Measurements from ENCODE around the gene TMEM107. TPM values are rescaled to one million over a fixed set of nuclear protein-coding genes. Genes with fewer than 3 reads are reported as not detected.

The TMEM107 gene
- total RNA-seq, 1 experiment from 2014 or later: 62.4 TPM

DNA sequence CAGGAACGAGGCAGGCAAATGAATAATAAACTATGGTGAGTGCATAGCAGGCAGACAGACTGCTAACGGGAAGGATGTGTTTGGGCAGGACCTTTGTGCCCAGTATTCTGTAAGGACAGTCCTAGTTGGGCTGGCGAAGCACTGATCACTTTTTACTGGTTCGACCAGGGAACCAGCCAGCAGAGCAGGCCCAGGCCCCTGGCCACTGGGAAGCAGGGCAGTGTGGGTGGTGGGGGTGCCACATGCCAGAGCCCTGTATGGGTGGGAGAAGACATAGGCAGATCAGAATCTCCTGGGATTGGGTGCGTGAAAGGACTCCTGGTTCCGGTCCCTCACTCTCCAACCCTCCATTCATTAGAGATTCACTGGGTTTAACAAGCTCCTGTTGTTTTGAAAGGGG lies 9.4 kb downstream of the TMEM107 start:
- no peak for DNase-seq (ENCODE audit: low read depth)
- in situ Hi-C loops (cut with HindIII; ENCODE audit: low pct_unique_long_range_greater_than_20kb, low sequenced_read_pairs): no loop called here

DNA sequence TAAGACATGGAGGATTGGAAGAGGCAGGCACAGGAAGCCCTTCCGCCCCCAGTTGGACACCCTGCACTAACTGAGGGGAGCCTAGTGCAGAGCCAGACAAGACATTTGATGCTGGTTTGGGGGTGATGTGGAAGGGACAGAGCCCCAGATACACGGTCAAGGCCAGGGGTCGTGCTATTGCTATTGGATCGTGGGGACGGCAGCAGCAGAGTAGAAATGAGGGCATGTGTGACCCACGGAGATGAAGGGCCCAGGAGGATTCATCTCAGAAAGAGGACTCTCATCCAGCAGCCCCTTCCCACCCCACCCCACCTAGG lies 11.4 kb downstream of the TMEM107 start:
- in situ Hi-C loops (cut with HindIII; ENCODE audit: low pct_unique_long_range_greater_than_20kb, low sequenced_read_pairs): no loop called here
- no peak for DNase-seq (ENCODE audit: low read depth)

DNA sequence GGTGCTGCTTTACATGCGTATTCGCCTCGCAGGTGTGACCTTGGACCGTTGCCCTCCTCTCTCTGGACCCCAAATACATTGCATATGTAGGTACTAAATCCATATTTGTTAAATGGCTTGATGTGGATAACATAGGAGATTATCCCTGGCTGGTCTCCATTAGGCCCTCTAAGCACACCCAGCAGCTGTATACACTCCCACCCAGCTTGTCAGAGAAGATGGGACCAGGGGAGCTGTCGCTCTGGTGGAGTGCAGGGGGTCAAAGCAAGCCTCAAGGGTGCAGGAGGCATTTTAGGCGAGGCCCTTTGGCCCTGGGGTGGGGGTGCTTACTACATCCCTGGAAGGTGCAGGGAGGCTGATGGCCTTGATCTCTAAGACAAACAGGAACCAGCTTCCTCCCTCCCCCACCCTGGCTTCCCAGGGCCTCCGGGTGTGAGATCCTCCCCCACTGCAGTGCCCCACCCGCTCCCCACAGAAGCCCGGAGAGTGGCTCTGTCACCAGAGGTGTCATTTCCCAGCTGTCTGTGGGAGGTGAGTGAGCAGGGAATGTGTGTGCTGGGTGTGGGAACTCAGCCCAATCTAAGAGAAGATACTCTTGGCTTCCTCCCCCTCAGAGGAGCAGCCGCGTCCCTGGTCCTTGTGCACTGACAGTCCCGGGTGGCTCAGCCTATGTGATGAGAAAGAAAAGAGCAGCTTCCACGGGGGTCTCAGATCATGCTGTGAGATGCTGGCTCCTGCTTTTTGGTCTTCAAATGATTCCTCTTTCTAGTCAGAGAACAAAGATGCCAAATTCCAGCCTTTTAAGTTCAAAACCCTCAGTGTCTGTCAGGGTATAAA lies 12.0 kb downstream of the TMEM107 start:
- in situ Hi-C loops (cut with HindIII; ENCODE audit: low pct_unique_long_range_greater_than_20kb, low sequenced_read_pairs): no loop called here

DNA sequence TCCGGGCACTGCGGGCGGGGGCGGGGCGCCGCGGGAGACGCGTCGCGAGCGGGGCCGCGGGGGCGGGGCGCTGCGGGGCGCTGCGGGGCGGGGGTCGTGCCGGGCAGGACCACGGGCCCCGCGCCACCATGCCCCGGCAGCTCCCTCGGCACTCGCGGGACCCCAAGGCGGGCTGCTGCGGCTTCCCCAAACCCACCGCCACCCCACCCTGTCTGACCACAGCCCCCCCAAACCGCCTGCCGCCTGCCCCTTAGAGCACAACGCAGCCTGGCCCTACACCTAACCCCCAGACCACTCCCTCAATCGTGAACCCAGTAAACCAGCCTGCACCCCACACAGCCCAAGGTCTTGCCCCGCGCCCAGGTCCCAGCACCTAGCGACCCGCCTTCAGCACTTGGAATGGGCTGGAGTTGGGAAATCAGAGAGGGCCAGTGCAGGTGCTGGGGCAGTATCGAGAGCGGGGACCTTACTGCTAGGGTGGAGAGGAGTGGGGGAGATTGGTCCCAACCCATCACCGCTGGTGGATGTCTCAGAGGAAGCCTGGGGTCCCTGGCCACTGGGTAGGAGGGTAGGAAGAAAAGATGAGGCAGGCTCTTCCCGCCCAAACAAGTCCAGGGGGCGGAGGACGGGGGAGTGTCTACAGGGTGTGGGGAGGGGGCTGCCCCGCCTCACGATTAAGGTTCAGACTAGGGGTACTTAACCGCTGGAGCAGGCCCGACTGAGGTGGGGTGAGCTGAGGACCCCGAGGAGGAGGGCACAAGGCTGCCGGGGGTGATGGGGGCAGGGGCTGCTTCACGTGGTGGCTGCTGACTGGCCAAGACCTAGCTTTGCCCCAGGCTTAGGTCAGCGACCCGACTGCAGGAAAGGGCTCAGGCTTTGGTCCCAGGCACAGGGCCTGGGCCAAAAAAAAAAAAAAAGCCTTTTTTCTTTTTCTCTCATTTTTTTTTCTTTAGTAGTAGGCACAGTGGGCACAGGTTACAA lies 12.9 kb downstream of the TMEM107 start:
- in situ Hi-C loops (cut with HindIII; ENCODE audit: low pct_unique_long_range_greater_than_20kb, low sequenced_read_pairs): no loop called here
- no peak for DNase-seq (ENCODE audit: low read depth)

More for the DNA sequence above, 12.0 kb downstream of the TMEM107 start:
- DNase-seq (ENCODE audit: low read depth): peak; percentile 44

DNA sequence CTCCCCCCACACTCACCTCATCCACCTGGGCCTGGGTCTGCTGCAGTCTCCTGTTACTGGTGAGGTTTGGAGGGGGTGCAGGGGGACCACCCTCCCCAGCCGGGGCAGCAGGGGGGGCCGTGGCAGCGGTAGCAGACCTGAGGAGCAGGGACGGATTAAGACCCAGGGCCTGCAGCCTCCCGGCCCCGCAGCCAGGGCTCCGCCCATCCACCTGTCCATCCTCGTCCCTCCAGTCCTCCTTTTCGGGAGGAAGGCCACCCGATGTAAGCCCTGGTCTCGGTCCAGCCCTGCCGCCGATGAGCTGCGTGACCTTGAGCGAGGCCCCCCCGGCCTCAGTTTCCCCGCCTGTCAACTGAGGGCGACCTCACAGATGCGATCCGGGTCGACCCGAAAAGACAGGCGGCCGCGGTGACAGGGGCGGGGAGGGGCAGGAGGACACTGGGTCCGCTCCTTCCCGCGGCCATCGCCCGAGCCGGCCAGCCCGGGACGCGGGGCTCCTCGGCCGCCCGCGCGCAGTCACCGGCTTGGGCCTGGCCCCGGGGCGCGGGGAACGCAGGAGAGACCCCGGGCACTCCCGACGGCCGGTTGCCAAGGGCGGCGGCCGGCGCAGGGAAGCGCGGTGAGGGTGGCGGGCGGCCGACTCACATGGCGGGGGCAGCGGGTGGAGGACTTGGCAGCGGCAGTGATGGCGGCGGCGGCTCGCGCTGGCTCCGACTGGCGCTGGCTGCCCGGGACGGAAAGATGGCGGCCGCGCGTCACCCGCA lies 13.8 kb downstream of the TMEM107 start, which contains the start of gene VAMP2:
Gene VAMP2 (minus strand): TSS at position 716 of the 764 bp plus-strand sequence. CDS start 69 bp downstream, at position 647.
- in situ Hi-C loops (cut with HindIII; ENCODE audit: low pct_unique_long_range_greater_than_20kb, low sequenced_read_pairs): no loop called here
- DNase-seq (ENCODE audit: low read depth): no peak

DNA sequence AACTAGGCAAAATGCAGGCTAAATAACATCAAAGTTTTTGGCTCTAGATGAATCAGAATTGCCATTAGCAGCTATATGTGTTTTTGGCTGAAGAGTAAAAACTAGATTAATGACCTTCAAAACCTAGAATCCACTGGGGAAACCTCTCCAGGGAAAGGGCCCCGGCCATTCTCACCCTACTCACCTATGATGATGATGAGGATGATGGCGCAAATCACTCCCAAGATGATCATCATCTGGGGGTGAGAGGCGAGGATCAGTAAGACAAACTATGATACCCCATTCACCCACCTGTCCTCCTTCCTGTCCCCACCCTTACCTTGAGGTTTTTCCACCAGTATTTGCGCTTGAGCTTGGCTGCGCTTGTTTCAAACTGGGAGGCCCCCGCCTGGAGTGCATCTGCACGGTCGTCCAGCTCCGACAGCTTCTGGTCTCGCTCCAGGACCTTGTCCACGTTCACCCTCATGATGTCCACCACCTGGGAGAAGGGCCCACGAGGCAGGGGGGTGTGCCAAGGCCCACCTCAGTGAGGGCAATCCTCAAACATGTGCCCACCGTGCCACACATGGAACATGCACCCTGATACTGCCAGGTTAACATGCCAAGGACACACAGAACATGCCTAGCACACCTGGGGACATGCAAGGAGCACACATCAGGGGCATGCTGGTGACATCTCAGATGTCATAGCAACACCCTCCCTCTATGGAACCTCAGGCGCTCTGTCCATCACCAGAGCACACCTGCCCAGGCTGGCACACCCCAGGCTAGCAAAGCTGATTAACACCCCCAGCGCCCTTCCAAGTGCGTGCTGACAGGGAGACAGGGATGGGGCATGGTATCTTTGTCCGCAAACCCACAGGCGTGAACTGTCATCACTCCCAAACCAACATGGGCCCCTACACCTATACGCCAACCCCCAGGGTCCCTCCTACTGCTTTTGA lies 14.6 kb downstream of the TMEM107 start:
- in situ Hi-C loops (cut with HindIII; ENCODE audit: low pct_unique_long_range_greater_than_20kb, low sequenced_read_pairs): no loop called here
- DNase-seq (ENCODE audit: low read depth): no peak

DNA sequence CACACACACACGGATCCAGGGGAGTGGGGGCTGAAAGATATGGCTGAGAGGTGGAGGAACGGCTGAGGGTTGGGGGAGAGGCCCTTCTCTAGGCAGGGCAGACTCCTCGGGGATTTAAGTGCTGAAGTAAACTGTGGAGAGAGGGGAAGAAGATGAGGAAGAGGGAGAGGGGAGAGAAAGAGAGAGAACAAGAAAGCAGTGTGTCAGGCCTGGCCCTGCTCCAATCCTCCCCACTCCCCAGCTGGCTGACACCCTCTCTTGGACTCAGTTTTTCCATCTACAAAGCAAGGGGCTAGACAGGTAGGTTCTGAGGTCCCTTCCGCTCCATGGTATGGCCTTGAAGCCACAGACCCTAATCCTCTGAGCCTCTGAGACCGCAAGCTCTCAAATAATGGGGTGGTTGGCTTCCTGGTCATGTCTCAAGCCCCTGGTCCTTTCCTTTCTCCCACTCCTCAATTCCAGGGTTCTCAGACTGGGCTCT lies 15.4 kb downstream of the TMEM107 start:
- no peak for DNase-seq (ENCODE audit: low read depth)
- in situ Hi-C loops (cut with HindIII; ENCODE audit: low pct_unique_long_range_greater_than_20kb, low sequenced_read_pairs): no loop called here

DNA sequence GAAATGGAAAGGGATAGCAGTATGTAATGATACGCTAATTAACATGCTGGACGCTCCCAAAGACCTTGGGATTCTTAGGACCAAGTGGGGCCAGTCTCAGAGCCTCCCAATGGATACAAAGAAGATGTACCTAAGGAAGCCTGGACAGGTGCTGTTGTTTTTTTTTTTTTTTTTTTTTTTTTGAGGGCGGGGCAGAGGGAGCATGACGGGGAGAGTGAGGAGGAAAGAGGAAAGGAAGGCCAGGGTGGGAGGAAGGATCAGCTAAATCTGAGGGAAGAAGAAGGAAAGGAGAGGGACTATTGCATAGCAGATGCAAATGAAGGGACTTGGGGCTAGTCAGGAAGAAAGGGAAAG lies 16.0 kb downstream of the TMEM107 start:
- DNase-seq (ENCODE audit: low read depth): no peak
- in situ Hi-C loops (cut with HindIII; ENCODE audit: low pct_unique_long_range_greater_than_20kb, low sequenced_read_pairs): no loop called here

DNA sequence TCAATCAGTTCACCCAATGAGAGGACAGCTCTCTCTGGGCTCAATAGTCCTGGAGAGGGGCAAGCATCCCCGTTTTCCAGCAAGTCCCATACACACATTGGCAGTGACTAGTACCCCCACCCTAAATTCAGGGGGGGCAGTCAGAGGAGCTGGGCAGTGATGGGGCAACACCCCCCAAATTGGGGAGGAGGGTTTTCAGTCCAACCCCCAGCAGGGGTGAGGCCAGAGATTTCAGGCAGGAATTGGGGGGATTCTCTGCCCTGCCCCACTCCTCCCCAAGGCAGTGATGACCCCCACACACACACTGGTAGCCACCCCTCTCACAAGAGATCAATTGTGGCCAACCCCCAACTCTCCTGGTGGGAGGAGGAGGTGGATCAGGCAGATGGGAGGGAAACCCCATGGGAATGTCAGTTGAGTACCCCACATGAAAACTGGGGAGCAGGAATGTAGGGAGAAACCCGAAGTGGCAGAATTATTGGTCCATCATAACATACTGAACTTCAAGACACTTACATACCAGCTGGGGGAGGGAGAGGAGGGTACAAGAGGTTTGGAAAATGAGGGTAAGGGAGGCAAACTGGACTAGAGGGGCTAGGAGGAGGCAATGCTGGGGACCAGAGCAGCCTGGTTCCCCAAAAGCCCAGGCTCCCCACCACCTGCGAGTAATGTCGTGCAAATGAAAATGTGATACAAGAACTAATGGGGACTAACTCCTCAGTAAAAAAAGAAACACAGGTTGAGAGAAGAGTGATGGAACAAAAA lies 16.5 kb downstream of the TMEM107 start:
- in situ Hi-C loops (cut with HindIII; ENCODE audit: low pct_unique_long_range_greater_than_20kb, low sequenced_read_pairs): no loop called here
- DNase-seq (ENCODE audit: low read depth): no peak

DNA sequence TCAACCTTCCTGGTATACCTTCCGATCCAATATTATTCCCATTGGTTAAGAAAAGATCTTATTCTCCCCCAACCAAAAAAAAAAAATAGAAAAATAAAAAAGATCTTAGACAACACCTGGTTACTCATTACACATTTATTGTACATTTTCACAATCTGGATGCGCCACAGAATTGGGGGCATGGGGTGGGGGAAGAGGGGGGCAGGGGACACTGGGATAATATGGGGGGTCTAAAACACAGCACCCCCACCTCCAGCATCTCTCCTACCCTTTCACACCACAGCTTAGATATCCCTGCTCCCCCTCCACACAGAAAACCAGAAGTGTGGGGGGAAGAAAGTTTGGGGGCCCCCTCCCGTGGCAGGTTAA lies 17.2 kb downstream of the TMEM107 start:
- DNase-seq (ENCODE audit: low read depth): no peak

DNA sequence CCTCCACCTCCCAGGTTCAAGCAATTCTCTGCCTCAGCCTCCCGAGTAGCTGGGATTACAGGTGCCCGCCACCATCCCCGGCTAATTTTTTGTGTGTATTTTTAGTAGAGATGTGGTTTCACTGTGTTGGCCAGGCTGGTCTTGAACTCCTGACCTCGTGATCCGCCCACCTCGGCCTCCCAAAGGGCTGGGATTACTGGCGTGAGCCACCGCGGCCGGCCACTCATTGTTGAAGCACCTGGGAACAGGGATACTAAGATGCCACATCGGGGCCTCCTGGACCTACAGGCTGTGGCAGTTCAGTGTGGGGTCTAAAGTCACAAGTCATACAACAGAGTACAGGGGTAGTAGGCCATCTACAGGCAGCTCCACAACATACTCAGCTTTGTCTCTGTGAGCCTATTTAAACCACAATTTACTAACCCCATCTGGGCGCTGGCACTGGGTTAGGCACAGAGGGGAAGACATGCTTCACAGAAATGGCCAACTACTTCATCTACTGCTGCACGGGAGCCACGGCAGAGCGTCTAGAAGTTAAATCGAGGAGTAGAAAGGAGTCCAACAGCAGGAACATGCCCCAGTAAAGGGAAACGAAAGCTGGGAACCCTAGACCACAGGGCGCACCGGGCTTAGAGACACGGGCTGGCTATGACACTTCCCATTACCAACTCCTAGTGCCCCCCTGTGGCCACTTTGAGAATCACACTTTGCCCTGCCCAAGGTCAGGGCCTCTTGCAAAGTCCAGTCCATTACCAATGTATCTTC lies 17.7 kb downstream of the TMEM107 start:
- in situ Hi-C loops (cut with HindIII; ENCODE audit: low pct_unique_long_range_greater_than_20kb, low sequenced_read_pairs): no loop called here
- DNase-seq (ENCODE audit: low read depth): peak; percentile 73

More for the DNA sequence above, 17.2 kb downstream of the TMEM107 start:
- in situ Hi-C loops (cut with HindIII; ENCODE audit: low pct_unique_long_range_greater_than_20kb, low sequenced_read_pairs): no loop called here

DNA sequence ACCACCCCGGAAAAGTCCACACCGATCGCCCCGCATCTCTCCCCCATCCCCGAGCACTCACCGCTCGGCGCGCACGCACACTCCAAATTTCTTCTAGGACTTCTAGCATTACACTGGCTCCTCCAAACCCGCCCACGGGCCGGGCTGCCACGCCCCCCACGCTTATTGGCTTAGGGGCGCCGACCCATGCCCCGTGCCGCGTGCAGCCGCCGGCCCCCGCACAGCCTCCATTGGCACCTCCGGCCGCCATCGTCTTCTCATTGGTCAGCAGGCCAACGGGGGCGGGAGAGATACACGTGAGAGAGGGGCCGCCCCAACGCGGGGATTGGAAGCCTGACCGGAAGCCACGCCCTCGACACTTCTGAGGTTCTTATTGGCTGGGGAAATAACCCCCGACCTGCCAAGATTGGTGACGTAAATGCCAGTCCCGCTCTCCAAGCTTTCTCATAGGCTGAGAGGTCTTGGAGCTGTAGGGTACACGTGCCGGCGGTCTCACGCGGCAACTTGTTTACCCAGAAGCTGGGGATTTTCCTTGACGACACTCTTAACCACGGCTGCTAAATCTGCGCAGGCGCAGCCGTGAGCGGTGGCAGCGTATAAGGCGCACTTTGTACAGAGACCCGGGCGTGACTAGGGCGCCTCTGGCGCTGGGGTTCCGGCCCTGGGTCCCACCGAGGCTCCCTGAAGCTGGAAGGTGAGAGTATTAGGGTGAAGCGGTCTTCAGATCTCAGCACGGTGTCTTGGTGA lies 19.8 kb downstream of the TMEM107 start:
- in situ Hi-C loops (cut with HindIII; ENCODE audit: low pct_unique_long_range_greater_than_20kb, low sequenced_read_pairs): no loop called here

DNA sequence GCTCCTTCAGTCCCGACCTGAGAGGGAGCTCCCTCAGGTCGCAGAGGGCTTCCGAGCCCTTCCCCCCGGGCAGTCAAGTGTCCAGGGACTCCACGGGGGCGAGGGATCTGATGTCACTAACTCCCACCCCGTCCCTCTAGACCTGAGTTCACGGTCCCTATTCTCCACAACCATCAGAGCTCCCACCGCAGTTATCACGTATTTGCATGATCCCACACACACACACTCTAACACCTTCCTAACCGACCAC lies 20.3 kb downstream of the TMEM107 start:
- in situ Hi-C loops (cut with HindIII; ENCODE audit: low pct_unique_long_range_greater_than_20kb, low sequenced_read_pairs): no loop called here
- no peak for DNase-seq (ENCODE audit: low read depth)

More for the DNA sequence above, 19.8 kb downstream of the TMEM107 start:
- DNase-seq (ENCODE audit: low read depth): peak; percentile 100

DNA sequence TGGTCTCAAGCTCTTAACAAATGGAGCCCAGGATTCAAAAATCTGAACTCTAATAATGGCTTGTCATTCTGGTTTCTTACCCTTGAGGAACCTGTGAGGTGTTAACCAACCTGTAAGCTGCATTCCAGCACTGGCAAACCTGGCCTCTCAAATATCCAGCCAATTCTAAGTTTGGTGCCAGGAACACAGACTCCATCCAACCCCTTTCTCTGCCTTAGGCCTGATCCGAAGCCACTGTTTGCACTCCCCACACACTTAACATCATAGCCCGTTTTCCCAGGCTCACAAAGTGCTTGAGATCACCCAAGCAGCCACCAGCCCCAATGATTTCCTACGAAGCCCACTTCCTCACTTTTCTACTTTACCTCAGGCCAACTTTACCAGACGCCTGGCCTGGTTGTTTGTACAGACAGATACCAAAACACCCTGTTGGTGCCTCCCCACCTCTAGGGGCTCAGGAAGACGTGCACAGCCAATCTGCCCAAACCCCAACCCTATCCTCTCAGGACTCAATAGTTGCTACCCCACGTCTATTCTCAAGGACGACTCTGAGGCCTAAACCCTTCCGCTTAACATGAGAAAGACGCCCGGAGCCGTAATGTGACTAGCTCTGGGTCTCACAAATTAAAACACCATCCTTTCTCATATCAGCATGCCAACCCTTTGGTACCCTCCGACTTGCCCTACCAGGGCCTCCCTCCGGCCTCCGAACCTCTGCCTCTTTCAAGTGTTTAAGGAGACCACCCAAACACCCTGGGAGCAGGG lies 20.8 kb downstream of the TMEM107 start:
- no peak for DNase-seq (ENCODE audit: low read depth)
- in situ Hi-C loops (cut with HindIII; ENCODE audit: low pct_unique_long_range_greater_than_20kb, low sequenced_read_pairs): no loop called here

DNA sequence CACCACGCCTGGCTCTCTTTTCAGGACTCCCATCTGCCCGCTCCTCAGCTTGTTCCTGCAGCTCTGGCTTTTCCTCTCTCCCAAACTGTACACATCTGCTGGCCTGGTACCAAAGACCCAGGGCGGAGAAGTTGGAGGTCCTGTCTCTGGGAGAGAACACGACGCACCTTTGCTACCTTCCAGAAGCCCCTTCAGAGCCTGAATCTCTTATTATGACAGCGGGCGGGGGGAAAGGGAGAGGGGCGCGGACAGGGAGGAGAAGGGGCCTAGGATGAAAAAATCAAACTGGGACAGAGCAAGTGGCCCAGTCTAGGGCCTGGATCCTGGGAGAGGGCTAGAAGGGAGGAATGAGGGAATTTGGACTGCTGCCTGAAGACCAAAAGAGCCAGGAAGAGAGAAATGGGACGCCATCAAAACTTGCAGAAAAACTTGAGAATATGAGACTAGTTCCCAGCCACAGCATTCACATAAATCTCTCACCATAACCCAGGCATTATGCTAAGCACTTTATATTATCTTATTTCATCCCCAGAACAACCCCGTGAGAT lies 21.5 kb downstream of the TMEM107 start:
- in situ Hi-C loops (cut with HindIII; ENCODE audit: low pct_unique_long_range_greater_than_20kb, low sequenced_read_pairs): no loop called here
- DNase-seq (ENCODE audit: low read depth): no peak
